GM10266 (cell line): Measurements from ENCODE around the gene GRM6.

Experiments used
- DNase-seq: peaks from one replicate; pipeline ENCODE4 v3.0.0; 2012; ENCODE audit errors: extremely low spot score
- CTCF ChIP-seq: IDR thresholded peaks from 2 replicates; pipeline ENCODE4 v1.5.1; 2012; ENCODE audit warnings: mild to moderate bottlenecking, low read depth; ENCODE audit not compliant: control insufficient read depth, insufficient read depth; ENCODE audit errors: missing control alignments

Gene GRM6

GRCh38 chr5:178931846-178932760, 63.0 kb downstream of the GRM6 start:
- TF ChIP-seq CTCF: no peak
- DNase-seq: no peak
